Neural progenitor cell (in vitro differentiated cells): ENCODE data around the gene TBC1D2B. TPM values are rescaled to one million over a fixed set of nuclear protein-coding genes. Genes with fewer than 3 reads are reported as not detected.
"Not testable (repeated sequence)": the region's sequence is repeated elsewhere in the genome, so short reads cannot be mapped to it uniquely, and the experiment has no call there.

ENCODE experiments used
- DNase-seq: peaks from one replicate; pipeline ENCODE4 v3.0.0-alpha.2; 2016; ENCODE audit warnings: low spot score
- H2AFZ ChIP-seq: fragments of 200-600 bp; sonication (generic); replicated peaks from 2 replicates; pipeline ENCODE4 v1.6.1; 2016; ENCODE audit warnings: antibody characterized with exemption
- H3F3A ChIP-seq: fragments of 200-600 bp; sonication (generic); 2 replicates; pipeline ENCODE4 v1.6.1; 2016; ENCODE audit warnings: antibody characterized with exemption, low read depth
- H3K27ac ChIP-seq: fragments of 200-600 bp; sonication (generic); 2 replicates; pipeline ENCODE4 v1.5.1; 2016; ENCODE audit warnings: mild to moderate bottlenecking
- H3K27me3 ChIP-seq: fragments of 200-600 bp; sonication (generic); 2 replicates; pipeline ENCODE4 v1.6.1; 2016; ENCODE audit warnings: mild to moderate bottlenecking, moderate library complexity
- H3K36me3 ChIP-seq: fragments of 200-600 bp; sonication (generic); 2 replicates; pipeline ENCODE4 v1.5.1; 2016
- H3K4me1 ChIP-seq: fragments of 200-600 bp; sonication (generic); 2 replicates; pipeline ENCODE4 v1.6.1; 2016; ENCODE audit warnings: mixed run types
- H3K4me2 ChIP-seq: fragments of 200-600 bp; sonication (generic); 2 replicates; pipeline ENCODE4 v1.6.1; 2016
- H3K4me3 ChIP-seq: fragments of 200-600 bp; sonication (generic); 2 replicates; pipeline ENCODE4 v1.5.1; 2016
- H3K79me2 ChIP-seq: fragments of 200-600 bp; sonication (generic); 2 replicates; pipeline ENCODE4 v1.6.1; 2016; ENCODE audit warnings: low read depth
- H3K9ac ChIP-seq: fragments of 200-600 bp; sonication (generic); 2 replicates; pipeline ENCODE4 v1.6.1; 2016
- H3K9me3 ChIP-seq: fragments of 200-600 bp; sonication (generic); 2 replicates; pipeline ENCODE4 v1.5.1; 2016; ENCODE audit warnings: low read depth
- H4K20me1 ChIP-seq: fragments of 200-600 bp; sonication (generic); 2 replicates; pipeline ENCODE4 v1.6.1; 2016; ENCODE audit warnings: low read depth
- H3K27ac Mint-ChIP-seq: 3 replicates; pipeline ENCODE4 v1.8.0; 2021; ENCODE audit warnings: mixed read lengths
- H3K27me3 Mint-ChIP-seq: 2 replicates; pipeline ENCODE4 v1.8.0; 2022; ENCODE audit warnings: low read depth, mild to moderate bottlenecking, inconsistent platforms, moderate library complexity, mixed read lengths; ENCODE audit not compliant: insufficient read depth
- H3K36me3 Mint-ChIP-seq: 3 replicates; pipeline ENCODE4 v1.8.0; 2021; ENCODE audit warnings: mixed read lengths
- H3K4me1 Mint-ChIP-seq: 3 replicates; pipeline ENCODE4 v1.8.0; 2021; ENCODE audit warnings: mixed read lengths
- H3K4me3 Mint-ChIP-seq: 3 replicates; pipeline ENCODE4 v1.8.0; 2021; ENCODE audit warnings: mild to moderate bottlenecking, moderate library complexity, mixed read lengths
- H3K9me3 Mint-ChIP-seq: 3 replicates; pipeline ENCODE4 v1.8.0; 2020; ENCODE audit warnings: mixed read lengths
- CTCF ChIP-seq: fragments of 200-600 bp; sonication (generic); IDR thresholded peaks from 2 replicates; pipeline ENCODE4 v1.5.1; 2017; ENCODE audit warnings: antibody characterized with exemption, mild to moderate bottlenecking
- EZH2 ChIP-seq: fragments of 200-600 bp; sonication (generic); IDR thresholded peaks from 2 replicates; pipeline ENCODE4 v1.6.1; 2017; ENCODE audit warnings: antibody characterized with exemption, mild to moderate bottlenecking, moderate library complexity
- EZH2phosphoT487 ChIP-seq: fragments of 200-600 bp; sonication (generic); IDR thresholded peaks from 2 replicates; pipeline ENCODE4 v1.6.1; 2017; ENCODE audit warnings: antibody characterized with exemption
- total RNA-seq: library from RNA; depleted of rRNA; stranded (reverse); fragments of >200 nt; gene quantifications from 2 replicates; pipeline ENCODE4 v1.2.3, GENCODE V29; 2015; ENCODE audit warnings: low replicate concordance

The TBC1D2B gene
- total RNA-seq, 1 donor from 2014 or later: 11.7 TPM

GRCh38 chr15:77964193-77964592, 113.3 kb downstream of the TBC1D2B start:
- Histone ChIP-seq H3K79me2 (no peaks in the 10 kb centered on the region), H2AFZ (no peak overlapping the region), H3K36me3 (no peaks in the 10 kb centered on the region), H3K4me3 (no peak overlapping the region), H3K9ac (no peak overlapping the region), H3K9me3 (no peaks in the 10 kb centered on the region), H3K4me2 (no peak overlapping the region), H4K20me1 (no peaks in the 10 kb centered on the region), H3F3A (no peaks in the 10 kb centered on the region), H3K27me3 (peaks cover 11% of the 10 kb centered on the region), H3K27ac (no peak overlapping the region), H3K4me1 (no peaks in the 10 kb centered on the region)
- peaks cover 6% of the 10 kb centered on the region for H3K4me1 Mint-ChIP-seq
- DNase-seq: no peak
- no peak overlapping the region for H3K27ac Mint-ChIP-seq
- TF ChIP-seq CTCF (no peak), EZH2 (no peak), EZH2phosphoT487 (no peak)
- H3K27me3 Mint-ChIP-seq: peaks cover 2% of the 10 kb centered on the region
- peaks cover 10% of the 10 kb centered on the region for H3K9me3 Mint-ChIP-seq
- no peak overlapping the region for H3K4me3 Mint-ChIP-seq
- H3K36me3 Mint-ChIP-seq: no peaks in the 10 kb centered on the region

- no peak overlapping the region for H3K27ac Mint-ChIP-seq
- no peak overlapping the region for H3K4me3 Mint-ChIP-seq
- H3K36me3 ChIP-seq: no peaks in the 10 kb centered on the region
- H3K79me2 ChIP-seq: no peaks in the 10 kb centered on the region
- peaks cover 11% of the 10 kb centered on the region for H3K27me3 ChIP-seq
- peaks cover 4% of the 10 kb centered on the region for H3K27me3 Mint-ChIP-seq
- H3K9ac ChIP-seq: no peak overlapping the region
- no peak overlapping the region for H3K27ac ChIP-seq
- H3K9me3 ChIP-seq: no peaks in the 10 kb centered on the region
- H3K36me3 Mint-ChIP-seq: no peaks in the 10 kb centered on the region
- no peaks in the 10 kb centered on the region for H3K9me3 Mint-ChIP-seq
- H3K4me1 ChIP-seq: no peaks in the 10 kb centered on the region
- TF ChIP-seq CTCF (peak; percentile 96), EZH2 (no peak)
- H2AFZ ChIP-seq: no peak overlapping the region
- peaks cover 16% of the 10 kb centered on the region for H3K4me1 Mint-ChIP-seq
- H3K4me2 ChIP-seq: peak overlapping the region; percentile 46
- no peak overlapping the region for H3K4me3 ChIP-seq
- peak; percentile 80 for DNase-seq
- no peaks in the 10 kb centered on the region for H4K20me1 ChIP-seq
- no peaks in the 10 kb centered on the region for H3F3A ChIP-seq
Measured at GRCh38 chr15:77959432-77959879, 118.1 kb downstream of the TBC1D2B start.

GRCh38 chr15:77958716-77959431, 118.6 kb downstream of the TBC1D2B start:
- not testable (repeated sequence) for H3K9me3 Mint-ChIP-seq, H2AFZ ChIP-seq, H3K36me3 Mint-ChIP-seq, H3K4me3 Mint-ChIP-seq, H3K9ac ChIP-seq, H3K9me3 ChIP-seq, H3K4me3 ChIP-seq, H3K4me1 ChIP-seq, H3K36me3 ChIP-seq, H3F3A ChIP-seq, H4K20me1 ChIP-seq, H3K27ac Mint-ChIP-seq, H3K79me2 ChIP-seq, H3K4me2 ChIP-seq, DNase-seq, H3K27ac ChIP-seq, H3K27me3 Mint-ChIP-seq
- peaks cover 16% of the 10 kb centered on the region for H3K4me1 Mint-ChIP-seq
- H3K27me3 ChIP-seq: peaks cover 11% of the 10 kb centered on the region

- not testable (repeated sequence) for H3F3A ChIP-seq, H3K4me1 ChIP-seq, H3K4me3 Mint-ChIP-seq, H3K27ac ChIP-seq, H2AFZ ChIP-seq, H3K9ac ChIP-seq, H3K79me2 ChIP-seq, H3K9me3 Mint-ChIP-seq, H3K27ac Mint-ChIP-seq, H3K36me3 ChIP-seq, H3K4me3 ChIP-seq, H3K36me3 Mint-ChIP-seq, H3K4me2 ChIP-seq, DNase-seq, H3K27me3 Mint-ChIP-seq, H3K9me3 ChIP-seq, H4K20me1 ChIP-seq
- peaks cover 16% of the 10 kb centered on the region for H3K4me1 Mint-ChIP-seq
- peaks cover 11% of the 10 kb centered on the region for H3K27me3 ChIP-seq
Measured at GRCh38 chr15:77958021-77958420, 119.5 kb downstream of the TBC1D2B start.

- peaks cover 10% of the 10 kb centered on the region for H3K4me1 Mint-ChIP-seq
- H3F3A ChIP-seq, H3K36me3 Mint-ChIP-seq, H3K79me2 ChIP-seq, H3K27ac ChIP-seq, H3K4me3 Mint-ChIP-seq, H3K9me3 Mint-ChIP-seq, H3K9ac ChIP-seq, H3K27me3 Mint-ChIP-seq, DNase-seq, H3K4me2 ChIP-seq, H2AFZ ChIP-seq, H3K9me3 ChIP-seq, H3K27ac Mint-ChIP-seq, H4K20me1 ChIP-seq, H3K36me3 ChIP-seq, H3K27me3 ChIP-seq, H3K4me1 ChIP-seq, H3K4me3 ChIP-seq: not testable (repeated sequence)
Measured at GRCh38 chr15:77953926-77954325, 123.6 kb downstream of the TBC1D2B start.
